Raji (cell line): ENCODE results near the gene PLA2G2C.

ENCODE experiments used
- POLR2A ChIP-seq: IDR thresholded peaks from 2 replicates; pipeline ENCODE4 v1.6.1; 2011; ENCODE audit warnings: low read depth, low read length, control low read depth; ENCODE audit not compliant: insufficient read depth

The PLA2G2C gene

DNA sequence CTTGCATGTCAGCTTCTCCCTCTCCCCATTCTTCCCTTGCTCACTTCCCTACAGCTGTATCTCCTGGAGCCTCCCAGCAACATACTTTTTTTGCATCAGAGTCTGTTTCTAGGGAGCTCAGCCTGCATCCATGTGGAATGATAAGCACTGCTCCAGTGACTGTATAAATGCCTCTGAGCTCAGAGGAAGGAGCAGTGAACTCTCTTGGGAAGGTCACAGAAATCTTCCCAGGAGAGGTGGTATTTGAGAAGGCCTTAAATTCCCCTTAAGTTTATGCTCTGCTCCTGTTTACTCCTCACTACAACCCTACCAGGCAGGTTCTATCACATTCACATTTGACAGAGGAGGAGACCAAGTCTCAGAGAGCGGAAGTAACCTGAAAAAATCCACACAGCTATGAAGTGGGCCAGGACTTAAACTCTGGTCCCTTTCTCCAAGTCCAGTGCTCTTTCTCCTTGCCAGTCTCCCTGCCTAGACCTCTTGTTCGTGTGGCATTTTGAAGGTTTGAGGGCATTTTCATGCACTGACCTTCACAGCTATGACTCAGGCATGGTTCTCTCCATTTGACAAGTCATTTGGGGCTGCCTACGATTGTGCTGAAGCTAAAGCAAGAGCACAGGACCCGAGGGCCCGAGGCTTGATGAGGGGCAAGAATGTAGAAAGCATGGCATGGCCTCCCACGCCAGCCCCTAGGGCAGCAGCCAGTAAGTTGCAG lies 6.0 kb downstream of the PLA2G2C start:
- TF ChIP-seq POLR2A: no peak

DNA sequence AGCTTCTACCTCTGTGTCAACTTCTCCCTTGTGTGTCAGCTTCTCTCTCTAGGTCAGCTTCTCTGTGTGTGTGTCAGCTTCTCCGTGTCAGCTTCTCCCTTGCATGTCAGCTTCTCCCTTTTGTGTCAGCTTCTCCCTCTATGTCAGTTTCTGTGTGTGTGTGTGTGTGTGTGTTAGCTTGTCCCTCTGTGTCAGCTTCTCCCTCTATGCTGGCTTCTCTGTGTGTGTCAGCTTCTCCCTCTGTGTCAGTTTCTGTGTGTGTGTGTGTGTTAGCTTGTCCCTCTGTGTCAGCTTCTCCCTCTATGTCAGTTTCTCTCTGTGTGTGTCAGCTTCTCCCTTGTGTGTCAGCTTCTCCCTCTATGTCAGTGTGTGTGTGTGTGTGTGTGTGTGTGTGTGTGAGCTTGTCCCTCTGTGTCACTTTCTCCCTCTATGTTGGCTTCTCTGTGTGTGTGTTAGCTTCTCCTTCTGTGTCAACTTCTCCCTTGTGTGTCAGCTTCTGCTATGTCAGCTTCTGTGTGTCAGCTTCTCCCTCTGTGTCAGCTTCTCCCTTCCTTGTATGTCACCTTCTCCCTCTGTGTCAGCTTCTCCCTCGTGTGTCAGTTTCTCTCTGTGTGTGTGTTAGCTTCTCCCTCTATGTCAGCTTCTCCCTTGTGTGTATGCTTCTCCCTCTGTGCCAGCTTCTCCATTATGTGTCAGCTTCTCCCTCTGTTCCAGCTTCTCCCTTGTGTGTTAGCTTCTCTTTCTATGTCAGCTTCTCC lies 6.8 kb downstream of the PLA2G2C start:
- TF ChIP-seq POLR2A: no peak

DNA sequence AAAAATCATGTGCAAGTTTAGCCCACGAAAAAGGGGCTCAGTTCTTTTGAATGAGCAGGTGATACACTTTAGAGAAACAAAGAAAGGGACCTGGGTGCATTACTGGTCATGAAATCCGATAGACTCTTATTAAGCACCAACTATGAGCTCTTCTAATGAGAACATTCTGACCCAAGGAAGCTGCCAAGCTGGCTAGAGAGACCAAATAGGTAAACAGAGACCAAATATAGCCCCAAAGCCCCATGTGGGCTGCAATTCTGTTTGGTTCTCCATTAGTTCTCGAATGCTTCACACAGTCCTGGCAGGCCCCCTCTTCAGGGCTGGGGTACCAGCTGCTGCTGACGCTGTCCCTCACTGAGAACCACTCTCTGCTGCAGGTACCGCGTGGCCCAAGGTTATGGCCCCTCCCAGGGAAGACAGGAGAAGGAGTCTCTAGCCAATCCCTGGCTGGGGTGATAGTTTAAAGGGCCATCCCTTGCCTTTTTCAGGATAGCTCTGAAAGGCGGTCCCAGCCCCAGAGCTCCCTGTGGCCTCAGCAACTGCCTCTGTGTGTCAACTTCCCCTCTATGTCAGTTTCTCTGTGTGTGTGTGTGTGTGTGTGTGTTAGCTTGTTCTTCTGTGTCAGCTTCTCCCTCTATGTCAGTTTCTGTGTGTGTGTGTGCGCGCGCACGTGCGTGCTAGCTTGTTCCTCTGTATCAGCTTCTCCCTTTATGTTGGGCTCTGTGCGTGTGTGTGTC lies 7.5 kb downstream of the PLA2G2C start:
- no peak for TF ChIP-seq POLR2A

DNA sequence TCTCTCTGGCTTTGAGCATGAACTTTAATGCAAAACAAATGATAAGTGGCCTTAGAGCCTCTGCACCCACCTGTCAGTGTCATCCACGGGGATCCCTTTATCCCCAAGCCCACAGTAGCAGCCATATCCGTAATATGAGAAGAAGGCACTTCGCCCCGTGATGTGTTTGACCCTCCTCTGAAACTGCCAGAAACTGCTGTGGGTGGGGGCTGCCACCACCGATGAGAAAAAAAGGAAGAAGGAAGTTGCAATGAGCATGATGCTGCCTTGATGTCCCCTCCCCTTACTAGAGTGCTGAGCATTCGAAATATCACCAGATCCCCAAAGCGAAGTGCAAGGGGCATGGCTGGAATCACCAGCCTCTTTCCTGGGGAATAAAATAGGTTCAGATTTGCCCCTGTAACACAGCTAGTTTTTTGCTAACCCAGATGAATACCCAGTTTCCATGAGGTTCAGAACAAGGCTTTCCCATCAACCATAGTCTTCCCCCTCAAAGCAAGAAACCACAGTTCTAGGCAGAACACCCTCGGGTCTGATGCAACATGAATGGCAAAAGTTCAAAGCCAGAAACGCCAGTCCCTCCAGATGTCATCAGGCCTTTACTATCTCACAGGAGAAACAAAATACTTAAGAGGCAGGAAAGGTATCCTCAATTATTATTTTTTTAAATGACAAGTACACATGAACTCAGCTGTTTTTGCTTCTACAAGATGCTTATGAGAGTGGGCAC lies 11.2 kb downstream of the PLA2G2C start:
- no peak for TF ChIP-seq POLR2A

DNA sequence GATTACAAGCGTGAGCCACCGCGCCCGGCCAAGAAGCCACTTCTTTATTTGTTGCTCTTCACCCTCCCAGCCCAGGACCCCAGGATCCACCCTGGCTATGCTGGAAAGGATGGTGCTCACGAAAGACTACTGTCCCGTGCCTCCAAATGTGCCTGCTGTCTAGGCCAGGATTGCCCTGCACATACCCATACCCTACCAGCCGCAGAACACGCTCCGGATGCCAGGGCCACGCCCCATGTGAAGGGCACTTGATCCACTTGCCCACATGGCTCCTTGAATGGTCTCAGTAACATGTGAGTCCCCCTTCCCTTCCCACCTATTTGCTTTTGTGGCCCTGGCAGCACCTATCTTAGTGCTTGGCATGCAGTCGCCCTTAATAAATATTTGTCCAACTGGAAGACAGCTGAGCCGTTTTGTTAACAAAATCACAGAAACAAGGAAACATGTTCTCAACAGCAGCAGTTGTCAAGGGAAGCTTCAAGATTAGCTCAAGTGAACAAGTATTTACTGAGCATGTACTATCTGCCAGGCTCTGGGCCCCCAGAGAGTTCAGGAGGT lies 14.2 kb downstream of the PLA2G2C start:
- TF ChIP-seq POLR2A: no peak

DNA sequence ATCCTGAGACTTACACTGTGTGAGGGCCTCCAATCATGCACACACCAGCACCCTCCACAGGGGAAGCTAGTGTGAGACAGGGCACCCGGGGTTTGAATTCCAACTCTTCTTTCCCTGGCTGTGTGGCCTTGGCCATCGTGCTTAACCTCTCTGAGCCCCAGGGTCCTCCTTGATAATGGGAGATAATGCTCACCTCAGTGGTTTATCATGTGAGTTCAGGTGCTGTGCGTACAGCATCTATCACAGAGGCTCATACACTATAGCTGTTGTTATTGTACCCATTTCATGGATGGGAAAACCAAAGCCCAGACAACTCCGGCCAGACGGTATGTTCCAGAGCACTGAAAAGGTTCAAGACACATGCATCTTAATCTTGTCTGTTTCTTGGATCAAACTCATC lies 16.4 kb downstream of the PLA2G2C start:
- TF ChIP-seq POLR2A: no peak

DNA sequence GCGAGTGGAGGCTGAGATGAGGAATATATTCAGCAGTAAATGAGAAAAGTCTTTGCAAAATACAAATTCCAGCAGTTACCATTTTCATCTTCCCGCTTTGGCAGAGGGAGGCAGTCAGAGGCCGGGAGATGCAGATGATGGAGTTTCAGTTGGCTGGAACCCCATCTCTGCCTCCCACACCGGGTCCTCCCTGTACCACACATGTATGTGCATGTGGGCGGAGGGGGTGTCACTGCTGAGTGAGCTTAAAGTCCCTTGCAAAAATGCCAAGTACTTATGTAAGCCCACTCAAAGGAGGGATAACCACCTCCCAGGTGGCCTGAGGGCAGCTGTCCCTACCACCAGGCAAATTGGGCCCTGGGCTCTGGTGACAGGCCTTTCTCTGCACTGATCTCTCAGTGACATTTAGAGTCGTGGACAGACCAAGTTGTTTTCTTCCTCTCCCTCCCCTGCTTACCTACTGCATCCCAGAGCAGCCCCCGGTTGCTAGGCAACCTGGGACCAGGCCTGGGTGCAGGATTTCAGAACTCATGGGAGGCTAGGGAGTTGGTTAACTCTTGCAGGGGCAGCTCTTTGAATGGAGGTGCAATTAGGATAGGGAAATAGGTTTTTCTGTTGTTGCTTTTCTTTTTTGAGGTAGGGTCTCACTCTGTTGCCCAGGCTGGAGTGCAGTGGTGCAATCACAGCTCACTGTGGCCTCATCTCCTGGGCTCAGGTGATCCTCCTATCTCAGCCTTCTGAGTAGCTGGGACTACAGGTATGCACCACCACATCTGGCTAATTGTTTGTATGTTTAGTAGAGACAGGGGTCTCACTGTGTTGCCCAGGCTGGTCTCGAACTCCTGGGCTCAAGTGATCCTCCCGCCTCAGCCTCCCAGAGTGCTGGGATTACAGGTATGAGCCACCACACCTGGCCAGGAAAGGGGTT lies 17.5 kb downstream of the PLA2G2C start:
- no peak for TF ChIP-seq POLR2A

GRCh38 chr1:20167126-20167525 lies 19.2 kb downstream of the PLA2G2C start:
- no peak for TF ChIP-seq POLR2A

DNA sequence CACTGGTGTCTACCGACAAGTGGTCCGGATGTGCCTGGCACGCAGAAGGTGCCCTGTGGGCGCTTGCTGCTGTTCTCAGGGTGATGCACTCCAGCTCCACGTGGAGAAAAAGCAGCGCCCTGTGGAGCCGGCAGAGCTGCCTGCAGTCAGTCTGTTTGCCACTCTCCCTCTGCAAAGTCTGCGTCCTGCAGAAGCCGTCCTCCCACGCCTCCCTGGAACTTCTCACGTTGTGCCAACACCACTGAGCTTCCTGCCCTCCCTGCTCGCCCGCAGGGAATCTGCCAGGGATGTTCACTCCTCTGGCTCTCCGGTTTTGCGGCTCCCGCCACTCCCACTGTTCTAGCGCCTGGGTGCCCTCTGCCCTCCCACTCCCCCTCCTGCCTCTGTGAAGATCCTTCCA lies 20.3 kb downstream of the PLA2G2C start:
- TF ChIP-seq POLR2A: no peak

GRCh38 chr1:20165522-20165951 lies 20.8 kb downstream of the PLA2G2C start:
- TF ChIP-seq POLR2A: no peak

DNA sequence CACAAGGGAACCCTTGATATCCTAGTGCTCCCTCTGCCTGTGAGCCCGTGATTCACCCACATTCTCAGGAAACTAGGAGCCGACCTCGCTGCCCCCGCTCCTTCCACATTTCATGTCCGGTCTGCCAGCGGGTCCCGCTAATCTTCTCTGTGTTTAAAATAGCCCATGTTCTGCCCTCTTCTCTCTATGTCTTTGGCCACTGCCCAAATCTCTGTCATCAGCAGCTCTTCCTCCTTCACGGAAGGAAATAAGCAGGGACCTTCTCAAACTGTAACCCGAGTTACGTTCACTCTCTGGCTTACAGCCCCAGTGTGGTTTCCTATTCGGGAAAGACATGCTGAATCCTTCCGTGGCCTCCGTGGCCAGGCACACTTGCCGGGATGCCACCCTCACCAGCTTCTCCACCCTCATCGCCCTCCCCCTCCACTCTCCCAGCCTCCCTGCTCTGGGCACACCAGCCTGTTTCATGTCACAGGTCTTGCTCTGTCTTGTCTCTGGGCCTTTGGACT lies 21.6 kb downstream of the PLA2G2C start:
- no peak for TF ChIP-seq POLR2A

DNA sequence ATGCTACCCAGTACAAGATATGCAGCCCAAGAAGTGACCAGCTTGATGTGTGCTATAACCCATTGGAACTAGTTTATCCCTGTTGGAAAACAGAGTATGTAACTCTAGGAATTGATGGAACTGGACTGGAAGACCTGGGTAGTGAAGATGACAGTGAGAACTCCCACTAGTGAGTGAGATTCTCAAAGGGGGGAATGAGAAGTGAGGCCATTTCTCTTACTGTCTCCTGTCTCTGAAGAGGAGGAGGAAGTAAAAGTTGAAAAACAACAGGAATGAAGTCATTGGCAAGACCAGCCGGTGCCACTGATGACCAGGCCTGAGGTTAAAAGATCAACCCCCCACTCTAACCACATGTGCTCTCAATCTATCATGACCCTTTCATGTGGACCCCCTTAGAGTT lies 26.3 kb downstream of the PLA2G2C start:
- TF ChIP-seq POLR2A: no peak

DNA sequence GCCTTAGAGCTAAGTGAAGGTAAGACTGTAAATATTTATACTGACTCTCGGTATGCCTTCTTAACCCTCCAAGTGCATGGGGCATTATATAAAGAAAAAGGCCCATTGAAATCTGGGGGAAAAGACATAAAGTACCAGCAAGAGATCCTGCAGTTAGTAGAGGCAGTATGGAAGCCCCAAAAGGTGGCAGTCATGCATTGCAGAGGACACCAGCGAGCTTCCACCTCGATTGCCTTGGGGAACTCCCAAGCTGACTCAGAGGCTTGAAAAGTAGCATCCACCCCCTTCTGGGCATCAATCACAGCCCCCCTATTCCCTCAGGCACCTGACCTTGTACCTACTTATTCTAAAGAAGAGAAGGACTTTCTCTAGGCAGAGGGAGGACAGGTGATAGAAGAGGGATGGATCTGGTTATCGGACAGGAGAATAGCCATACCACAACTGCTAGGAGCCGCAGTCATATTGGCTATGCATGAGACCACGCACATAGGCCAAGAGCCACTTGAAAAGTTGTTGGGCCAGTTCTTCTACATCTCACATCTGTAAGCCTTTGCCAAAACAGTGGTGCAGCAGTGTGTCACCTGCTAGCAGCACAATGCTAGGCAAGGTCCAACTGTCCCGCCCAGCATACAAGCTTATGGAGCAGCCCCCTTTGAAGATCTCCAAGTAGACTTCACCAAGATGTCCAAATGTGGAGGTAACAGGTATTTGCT lies 27.8 kb downstream of the PLA2G2C start:
- TF ChIP-seq POLR2A: no peak

DNA sequence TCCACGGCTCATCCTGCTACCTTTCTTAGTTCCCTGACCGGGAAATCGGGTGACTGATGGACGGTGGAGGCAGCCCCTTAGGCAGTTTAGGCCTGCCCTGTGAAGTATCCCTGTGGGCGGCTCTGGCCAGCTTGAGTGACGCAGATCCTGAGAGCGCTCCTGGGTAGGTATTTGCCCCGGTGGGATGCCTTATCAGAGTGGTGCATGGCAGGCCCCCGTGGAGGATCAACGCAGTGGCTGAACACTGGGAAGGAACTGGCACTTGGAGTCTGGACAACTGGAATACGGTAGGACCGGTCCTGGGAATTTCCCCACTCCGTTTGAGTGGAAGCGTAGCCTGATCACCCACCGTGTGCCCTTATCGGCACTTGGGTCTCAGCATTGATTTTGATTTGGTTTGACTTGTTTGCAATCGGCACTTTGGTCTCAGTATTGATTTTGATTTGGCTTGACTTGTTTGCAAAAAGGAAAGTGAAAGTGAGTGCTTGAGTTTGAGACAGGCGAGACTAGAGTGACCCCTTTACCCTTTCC lies 32.0 kb downstream of the PLA2G2C start:
- no peak for TF ChIP-seq POLR2A
